Activated gamma-delta T cell (primary cell): ENCODE results near the gene GUCA2A.

Experiments
- DNase-seq: peaks from one replicate; lab custom pipeline; 2025; lab: John Stamatoyannopoulos, UW

The GUCA2A gene

DNA sequence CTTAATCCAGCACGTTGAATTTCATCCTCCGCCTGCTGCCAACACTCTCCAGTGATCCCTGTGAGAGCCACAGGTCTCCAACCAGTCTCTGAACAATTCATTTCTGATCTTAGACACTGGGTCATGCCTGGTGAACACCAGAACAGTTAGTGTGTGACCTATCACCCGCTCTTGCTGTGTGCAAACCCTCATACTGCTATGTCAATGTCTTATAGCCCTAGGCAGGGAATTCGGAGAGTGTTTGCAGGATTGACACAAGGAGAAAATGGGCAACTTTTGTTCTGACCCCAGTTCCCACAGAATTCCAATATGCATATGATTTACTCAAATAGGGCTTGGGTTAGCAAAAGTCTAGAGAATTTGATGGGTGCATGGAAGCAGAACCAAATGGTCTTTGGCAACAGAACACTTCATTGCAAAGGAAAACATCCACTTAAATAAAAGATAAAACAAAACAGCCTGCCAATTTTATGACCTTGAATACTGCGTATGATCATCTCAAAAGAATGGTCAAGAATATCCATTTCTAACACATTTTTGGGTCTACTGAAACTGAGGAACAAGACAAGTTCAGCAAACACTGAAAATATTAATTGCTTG, 34.4 kb downstream of the GUCA2A start:
- DNase-seq: no peak

DNA sequence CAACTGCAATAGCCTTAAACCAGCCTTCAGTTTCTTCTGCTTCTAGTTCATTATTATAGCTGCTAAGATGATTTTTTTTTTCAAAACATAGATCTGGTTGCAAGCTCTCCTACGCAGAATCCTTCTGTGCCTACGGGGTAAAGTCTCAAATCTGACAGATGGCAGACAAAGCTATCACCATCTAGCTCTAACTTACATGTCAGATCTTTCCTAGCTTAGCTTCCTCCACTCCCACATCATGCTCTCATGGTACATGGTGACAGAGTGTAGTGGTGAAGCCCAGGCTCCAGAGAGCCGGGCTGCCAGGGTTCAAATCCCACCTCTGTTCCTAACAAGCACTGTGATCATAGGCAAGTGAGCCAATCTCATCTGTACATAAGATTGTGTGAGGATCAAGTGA, 35.6 kb downstream of the GUCA2A start:
- DNase-seq: no peak

DNA sequence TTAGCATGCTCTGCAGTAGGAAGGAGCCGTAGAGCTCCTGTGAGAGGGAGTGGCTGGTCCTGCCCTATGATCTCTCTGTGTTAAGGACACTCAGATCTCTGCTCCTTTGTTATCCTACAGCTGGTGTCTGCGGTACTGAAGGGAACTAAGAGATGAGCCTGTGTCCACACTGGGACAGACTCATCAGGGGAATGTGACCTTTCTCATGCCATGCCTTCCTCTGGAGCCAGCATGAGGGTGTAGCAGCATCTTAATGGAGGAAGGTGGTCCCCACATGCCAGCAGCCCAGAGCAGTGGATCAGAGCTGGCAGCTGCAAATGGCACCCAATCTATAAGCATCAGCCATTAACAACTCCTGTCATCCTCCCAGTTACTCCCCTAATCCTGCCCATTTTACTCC, 36.0 kb downstream of the GUCA2A start:
- no peak for DNase-seq

DNA sequence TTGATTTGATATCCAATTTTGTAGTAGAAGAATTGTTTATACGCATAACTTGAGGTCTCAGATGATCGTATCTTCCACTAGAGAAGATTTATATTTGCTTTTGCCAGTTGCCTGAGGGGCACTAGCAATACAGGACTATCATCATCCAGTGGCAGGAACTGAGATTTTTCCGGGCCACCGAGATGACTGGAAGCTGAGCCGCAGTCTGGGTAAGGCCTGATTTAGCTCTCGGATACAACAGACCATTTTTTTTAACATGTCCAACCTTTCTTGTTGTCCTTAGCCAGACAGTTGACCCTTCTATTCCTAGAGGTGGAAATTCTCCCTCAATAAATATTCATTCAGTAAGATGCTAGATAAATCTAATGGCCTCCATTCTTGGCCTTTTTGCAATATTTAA, 36.8 kb downstream of the GUCA2A start:
- DNase-seq: no peak

DNA sequence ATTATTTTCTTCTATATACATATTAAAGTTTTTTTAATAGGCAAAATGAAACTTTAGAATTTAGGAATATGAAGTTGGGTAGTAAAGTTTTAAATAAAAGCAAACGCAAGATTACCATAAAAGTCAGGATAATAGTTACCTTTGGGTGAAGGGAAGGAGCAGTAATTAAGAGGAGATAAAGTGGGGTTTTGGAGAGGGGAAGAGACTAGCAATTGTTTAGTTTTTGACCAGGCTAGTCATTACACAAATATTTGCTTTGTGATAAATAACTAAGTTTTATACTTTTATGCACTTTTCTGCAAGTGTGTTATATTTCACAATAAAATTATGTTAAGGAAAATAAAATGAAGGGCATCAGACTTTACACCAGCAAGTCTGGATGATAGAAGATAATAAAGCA, 39.0 kb downstream of the GUCA2A start:
- DNase-seq: no peak

DNA sequence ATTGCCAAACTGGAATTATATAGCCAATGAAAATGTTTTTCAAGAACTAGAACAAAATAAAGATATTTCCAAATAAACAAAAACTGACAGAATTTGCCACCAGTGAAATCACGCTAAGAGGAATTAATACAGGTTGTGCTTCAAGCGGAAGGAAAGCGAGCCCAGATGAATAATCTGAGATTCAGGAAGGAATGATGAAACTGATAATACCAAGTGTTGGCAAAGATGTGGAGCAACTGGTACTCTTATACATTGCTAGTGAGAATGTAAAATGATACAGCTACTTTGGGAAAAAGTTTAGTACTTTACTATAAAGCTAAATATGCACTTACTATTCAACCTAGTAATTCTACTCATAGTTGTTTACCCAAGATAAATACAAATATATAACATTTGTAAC, 42.1 kb downstream of the GUCA2A start:
- DNase-seq: no peak

DNA sequence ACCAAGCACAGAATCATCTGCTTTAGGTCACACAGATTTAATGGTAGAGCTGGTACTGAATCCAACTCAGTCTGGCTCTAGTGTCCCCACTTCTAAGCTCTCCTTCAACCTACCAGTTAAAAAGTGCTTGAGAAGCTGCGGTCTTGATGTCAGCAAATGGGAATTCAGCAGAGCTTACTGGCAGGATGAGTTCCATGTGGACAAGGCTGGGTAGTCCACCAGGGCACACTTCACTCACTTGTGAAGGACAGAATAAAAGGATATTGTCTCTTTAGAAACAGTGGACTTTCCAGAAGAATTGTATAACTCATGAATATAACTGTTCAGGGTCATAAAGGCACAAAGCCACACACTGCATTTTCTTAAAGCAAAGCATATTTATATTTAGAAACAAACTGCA, 46.4 kb downstream of the GUCA2A start:
- DNase-seq: no peak

DNA sequence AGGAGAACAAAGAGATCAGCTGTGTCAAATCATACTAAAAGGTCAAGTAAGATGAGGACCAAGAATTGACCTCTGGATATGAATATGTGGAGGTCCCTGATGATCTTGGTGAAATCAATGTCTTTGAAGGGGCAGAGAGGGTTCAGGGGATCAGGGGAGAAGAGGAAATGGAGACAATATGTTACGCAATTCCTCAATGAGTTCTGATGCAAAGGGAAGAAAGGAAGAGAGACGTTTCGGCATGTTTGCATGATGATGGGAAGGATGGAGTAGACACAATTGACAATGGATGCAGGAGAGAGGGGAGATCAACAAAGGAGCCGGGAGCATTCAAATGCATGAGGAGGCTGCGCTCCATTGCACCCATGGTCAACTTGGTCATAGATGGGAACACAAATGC, 47.3 kb downstream of the GUCA2A start:
- no peak for DNase-seq

DNA sequence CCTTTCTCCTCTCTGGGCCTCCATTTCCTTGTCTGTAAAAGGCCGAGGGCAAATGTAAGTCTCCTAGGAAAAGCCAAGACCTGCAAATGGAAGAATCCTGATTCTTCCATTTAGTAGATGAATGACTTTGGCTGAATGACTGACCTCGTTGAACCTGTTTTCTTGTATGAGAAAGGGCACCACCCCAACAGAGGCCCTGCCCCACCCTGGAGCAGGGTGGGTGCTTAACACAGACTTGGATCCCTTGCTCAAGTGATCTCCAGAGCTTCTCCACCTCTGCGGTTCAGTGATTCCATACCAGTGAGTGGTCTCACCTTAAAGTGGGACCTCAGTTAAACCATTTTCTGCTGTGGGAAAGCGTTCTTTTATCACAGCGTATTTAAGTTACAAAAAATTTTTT, 50.3 kb downstream of the GUCA2A start:
- no peak for DNase-seq
